Islet precursor cell (in vitro differentiated cells): Measurements from ENCODE around the gene CYP2C18.
A peak's percentile ranks its signal among the peaks of the same experiment; 100 is the strongest.
"Not testable (repeated sequence)": the region's sequence is repeated elsewhere in the genome, so short reads cannot be mapped to it uniquely, and the experiment has no call there.

Source experiments
- DNase-seq: peaks from one replicate; pipeline ENCODE4 v3.0.0-alpha.2; 2018

Gene CYP2C18

DNA sequence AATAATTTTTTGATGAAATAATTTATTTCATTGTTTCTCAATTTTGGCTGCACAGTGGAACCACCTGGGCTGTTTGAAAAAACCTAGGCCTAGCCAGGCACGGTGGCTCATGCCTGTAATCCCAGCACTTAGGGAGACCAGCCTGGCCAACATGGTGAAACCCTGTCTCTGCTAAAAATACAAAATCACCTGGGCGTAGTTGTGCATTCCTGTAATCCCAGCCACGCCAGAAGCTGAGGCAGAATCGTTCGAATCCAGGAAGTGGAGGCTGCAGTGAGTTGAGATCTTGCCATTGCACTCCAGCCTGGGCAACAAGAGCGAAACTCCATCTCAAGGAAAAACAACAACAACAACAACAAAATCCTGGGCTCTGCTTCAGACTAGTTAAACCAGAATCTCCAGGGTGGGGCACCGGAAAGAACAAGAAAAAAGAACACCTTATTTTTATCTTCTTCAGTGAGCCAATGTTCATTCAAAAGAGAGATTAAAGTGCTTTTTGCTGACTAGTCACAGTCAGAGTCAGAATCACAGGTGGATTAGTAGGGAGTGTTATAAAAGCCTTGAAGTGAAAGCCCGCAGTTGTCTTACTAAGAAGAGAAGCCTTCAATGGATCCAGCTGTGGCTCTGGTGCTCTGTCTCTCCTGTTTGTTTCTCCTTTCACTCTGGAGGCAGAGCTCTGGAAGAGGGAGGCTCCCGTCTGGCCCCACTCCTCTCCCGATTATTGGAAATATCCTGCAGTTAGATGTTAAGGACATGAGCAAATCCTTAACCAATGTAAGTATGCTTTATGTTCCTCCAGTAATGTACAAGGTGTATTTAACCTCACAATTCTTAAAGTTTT lies at the start of gene CYP2C18:
Gene CYP2C18 (plus strand): TSS at position 516 of the 841 bp plus-strand sequence. CDS start 91 bp downstream, at position 607.
- no peak for DNase-seq

DNA sequence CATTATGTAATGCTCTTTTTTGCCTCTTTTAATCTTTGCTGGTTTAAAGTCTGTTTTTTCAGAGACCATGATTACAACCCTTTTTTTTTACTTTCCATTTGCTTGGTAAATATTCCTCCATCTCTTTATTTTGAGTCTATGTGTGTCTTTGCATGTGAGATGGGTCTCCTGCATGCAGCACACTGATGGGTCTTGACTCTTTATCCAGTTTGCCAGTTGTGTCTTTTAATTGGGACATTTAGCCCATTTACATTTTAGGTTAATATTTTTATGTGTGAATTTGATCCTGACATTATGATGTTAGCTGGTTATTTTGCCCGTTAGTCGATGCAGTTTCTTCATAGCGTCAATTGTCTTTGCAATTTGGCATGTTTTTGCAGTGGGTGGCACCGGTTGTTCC lies 45.4 kb upstream of the CYP2C18 start:
- DNase-seq, result not testable (repeated sequence)

- DNase-seq, result no peak
Observed at GRCh38 chr10:94639902-94640301, 43.6 kb upstream of the CYP2C18 start.

GRCh38 chr10:94640562-94640961 lies 43.0 kb upstream of the CYP2C18 start:
- no peak for DNase-seq

- no peak for DNase-seq
Observed at GRCh38 chr10:94641480-94641879, 42.0 kb upstream of the CYP2C18 start.

DNA sequence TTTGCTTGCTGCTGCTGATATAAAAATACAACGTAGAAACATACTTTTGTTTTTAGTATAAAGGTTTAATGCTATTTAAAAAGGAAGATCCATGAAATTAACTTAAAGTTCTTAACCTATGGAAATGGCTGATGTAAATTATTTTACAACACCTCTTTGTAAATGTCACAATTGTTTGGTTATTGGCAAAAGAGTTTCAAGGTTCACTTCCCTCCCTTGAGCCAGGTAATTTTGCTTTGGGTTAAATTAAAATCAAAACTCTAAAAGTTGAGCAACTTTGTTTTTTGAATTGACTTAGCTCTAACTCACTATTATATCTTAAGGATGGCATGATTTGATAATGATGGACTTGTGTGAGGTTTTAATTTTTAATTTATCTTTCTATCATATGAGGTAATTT lies 39.2 kb upstream of the CYP2C18 start:
- DNase-seq, result no peak

DNA sequence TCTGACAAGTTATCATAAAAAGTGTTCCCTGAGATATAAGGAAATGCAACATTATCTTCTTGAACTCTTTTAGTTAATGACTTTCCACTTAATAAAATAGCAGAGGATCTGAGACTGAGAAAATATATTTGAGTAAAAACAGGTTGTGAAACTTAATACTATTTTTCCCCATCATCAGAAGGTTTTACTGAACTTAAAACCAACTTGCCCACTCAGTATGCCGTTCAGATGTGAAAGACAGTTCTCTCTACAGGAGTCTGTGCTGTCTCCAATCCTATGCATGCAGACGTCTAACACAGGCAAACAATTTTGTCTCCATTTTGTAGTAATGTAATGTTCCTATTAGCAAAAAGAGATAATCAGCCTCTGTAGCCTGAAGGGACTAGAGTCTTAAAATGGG lies 38.2 kb upstream of the CYP2C18 start:
- DNase-seq, result no peak

GRCh38 chr10:94655201-94655600 lies 28.3 kb upstream of the CYP2C18 start:
- not testable (repeated sequence) for DNase-seq

DNA sequence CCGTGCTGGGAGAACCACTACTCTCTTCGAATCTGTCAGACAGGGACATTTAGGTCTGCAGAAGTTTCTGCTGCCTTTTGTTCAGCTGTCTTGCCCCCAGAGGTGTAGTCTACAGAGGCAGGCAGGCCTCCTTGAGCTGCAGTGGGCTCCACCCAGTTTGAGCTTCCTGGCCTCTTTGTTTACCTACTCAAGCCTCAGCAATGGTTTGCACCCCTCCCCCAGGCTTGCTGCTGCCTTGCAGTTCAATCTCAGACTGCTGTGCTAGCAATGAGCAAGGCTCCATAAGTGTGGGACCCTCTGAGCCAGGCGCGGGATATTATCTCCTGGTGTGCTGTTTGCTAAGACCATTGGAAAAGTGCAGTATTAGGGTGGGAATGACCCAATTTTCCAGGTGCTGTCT lies 20.5 kb upstream of the CYP2C18 start:
- not testable (repeated sequence) for DNase-seq

- DNase-seq, result no peak
Observed at GRCh38 chr10:94666391-94667102, 17.0 kb upstream of the CYP2C18 start.

- no peak for DNase-seq
Observed at GRCh38 chr10:94673614-94674321, 9.8 kb upstream of the CYP2C18 start.

DNA sequence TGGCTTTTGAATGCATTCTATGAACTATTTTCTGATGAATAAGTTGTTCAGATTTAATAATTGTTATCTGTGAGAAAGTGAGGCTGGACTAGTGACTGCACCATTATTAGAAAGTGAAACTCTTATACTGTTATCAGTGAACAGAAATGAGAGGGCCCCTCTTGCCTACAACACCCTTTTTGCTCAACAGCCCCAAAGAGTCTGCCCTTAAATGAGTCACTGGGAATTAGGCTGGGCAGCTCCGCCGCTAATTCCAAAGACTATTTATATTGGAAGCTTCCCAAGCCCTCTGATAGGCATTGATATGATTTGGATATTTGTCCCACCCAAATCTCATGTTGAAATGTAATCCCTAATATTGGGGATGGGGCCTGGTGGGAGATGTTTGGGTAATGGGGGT lies 7.0 kb upstream of the CYP2C18 start:
- no peak for DNase-seq

- DNase-seq, result peak; percentile 58
Observed at GRCh38 chr10:94677691-94678090, 5.8 kb upstream of the CYP2C18 start.

DNA sequence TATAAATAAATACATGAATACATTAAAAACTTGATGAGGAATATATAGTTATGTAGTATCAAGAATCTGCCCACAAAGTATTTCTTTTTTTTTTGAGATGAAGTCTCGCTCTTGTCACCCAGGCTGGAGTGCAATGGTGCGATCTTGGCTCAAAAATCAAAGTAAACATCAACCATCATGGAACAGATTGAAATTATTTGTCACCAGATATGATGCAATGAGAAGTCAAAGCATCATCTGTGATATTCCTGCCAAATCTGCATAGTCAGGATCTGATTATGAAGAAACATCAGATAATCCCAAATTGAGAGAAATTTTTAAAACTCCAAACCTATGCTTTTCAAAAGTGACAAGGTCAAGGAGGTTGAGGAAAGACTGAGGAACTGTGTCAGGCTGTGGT lies 5.1 kb upstream of the CYP2C18 start:
- DNase-seq, result no peak

- DNase-seq, result no peak
Observed at GRCh38 chr10:94680544-94680943, 3.0 kb upstream of the CYP2C18 start.

DNA sequence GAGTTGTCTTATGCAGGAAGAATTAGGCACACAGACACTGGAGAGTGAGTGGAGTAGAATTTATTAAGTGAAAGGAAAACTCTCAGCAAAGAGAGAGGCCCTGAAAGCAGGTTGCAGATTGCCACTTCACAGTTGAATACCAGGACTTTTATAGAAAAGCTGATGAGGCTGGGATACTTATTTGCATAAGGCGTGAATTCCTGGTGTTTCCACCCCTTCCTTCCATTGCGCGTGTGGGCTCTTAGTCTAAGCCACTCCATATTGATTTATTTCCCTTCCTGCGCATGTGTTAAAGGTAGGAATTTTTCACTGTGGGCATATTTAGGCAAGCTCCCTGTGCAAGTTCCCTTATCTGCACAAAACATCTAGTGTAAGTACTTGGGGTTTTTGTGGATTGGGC lies 893 bp upstream of the CYP2C18 start:
- DNase-seq, result not testable (repeated sequence)

DNA sequence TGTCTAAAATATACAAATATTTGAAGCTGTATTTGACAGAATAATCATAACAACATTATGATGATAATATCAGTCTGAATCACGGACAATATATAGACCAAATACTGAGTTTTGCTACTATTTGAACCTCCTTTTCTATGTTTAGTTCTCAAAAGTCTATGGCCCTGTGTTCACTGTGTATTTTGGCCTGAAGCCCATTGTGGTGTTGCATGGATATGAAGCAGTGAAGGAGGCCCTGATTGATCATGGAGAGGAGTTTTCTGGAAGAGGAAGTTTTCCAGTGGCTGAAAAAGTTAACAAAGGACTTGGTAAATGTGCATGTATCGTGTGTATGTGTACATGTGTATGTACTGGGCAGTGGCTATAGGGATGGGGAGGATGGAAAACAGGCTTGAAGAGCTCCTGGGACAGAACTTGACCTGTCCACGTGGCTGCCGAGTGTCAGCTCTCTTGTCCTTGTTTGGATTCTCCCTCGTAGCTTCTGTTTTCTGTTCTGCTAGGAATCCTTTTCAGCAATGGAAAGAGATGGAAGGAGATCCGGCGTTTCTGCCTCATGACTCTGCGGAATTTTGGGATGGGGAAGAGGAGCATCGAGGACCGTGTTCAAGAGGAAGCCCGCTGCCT lies 4.2 kb downstream of the CYP2C18 start:
- DNase-seq, result no peak

DNA sequence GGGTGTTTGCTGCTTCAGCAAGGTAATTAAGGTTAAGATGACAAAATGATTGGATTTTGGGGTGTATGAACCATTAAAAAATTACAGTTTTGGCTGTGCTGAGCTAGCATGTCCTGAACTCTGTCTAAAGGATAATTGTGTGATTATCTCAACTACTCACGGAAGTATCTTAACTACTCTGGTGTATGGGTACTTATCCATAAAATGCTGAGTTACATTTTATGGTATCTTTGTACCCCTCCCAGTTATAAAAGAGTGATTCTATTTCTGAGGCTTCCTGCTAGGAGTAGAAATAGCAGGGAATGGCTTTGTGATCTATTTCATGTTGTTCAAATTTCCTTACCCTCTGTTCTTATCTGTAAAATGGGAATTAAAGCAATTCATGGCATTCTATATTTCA lies 22.6 kb downstream of the CYP2C18 start:
- no peak for DNase-seq

DNA sequence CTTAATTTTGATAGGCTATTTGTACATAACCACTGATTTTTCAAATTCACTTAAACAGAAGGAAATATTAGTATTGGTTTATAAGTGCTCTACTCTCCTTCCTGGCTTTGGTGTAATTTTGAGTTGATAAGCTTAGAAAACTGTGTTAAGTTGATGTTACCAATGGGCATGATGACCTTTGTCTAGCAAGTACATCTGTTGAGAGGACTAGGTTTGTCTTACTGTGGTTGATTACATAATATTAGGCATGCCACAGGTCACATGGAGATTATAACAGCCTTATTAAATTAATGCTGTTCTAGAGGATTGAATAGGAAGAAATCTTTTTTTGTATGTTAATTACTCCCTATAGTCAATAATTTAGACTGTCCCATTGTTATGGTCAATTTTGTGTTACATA lies 27.0 kb downstream of the CYP2C18 start:
- DNase-seq, result no peak

DNA sequence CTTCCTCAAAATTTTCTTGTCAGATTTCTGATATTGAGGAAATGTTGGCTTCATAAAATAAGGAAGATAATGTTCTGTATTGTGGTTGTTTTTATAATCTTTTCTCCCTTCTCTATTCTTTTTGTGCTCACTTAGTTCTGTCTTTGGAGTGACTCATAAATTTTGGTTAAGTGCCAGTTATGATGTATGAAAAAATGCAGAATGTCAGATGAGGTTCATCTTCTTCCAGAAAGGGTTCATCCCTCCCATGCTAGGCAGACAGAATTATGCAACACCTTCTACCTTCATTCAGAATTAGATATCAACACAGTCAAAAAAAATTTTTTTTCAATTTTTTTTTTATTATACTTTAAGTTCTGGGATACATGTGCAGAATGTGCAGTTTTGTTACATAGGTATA lies 42.3 kb downstream of the CYP2C18 start:
- no peak for DNase-seq

- DNase-seq, result no peak
Observed at GRCh38 chr10:94735197-94735596, 51.7 kb downstream of the CYP2C18 start.

GRCh38 chr10:94738588-94738987 lies 55.1 kb downstream of the CYP2C18 start:
- no peak for DNase-seq

- DNase-seq, result no peak
Observed at GRCh38 chr10:94747137-94747536, 63.6 kb downstream of the CYP2C18 start.
